HepG2 (cell line): ENCODE measurements around the gene TMEFF2. TPM values are rescaled to one million over a fixed set of nuclear protein-coding genes. Genes with fewer than 3 reads are reported as not detected.

Experiments
- ATAC-seq: fragments of 200-7000 bp; cut with Tn5 transposase; 3 replicates; pipeline ENCODE4 v1.9.1; 2020; ENCODE audit warnings: mild to moderate bottlenecking, moderate library complexity
- BruUV-seq: library from RNA; stranded (reverse); fragments of 400-500 nt; replicated peaks from 2 replicates; lab custom pipeline; 2021; lab: Mats Ljungman, UMichigan
- CTCF ChIA-PET: fragments of 300-600 bp; formaldehyde crosslinking; extraction: SDS; loops from one replicate; lab custom pipeline; 2021; ENCODE audit warnings: low total read pairs, inconsistent platforms, low intra/inter-chr PET ratio; lab: Yijun Ruan, JAX
- POLR2A ChIA-PET: fragments of 350-600 bp; sonication (Branson Sonifier 250); formaldehyde crosslinking; loops from one replicate; lab custom pipeline; 2020; ENCODE audit warnings: antibody characterized with exemption, inconsistent platforms; lab: Yijun Ruan, JAX
- DNase-seq: peaks from one replicate; pipeline ENCODE4 v3.0.0-alpha.2; 2015; ENCODE audit warnings: low spot score
- FAIRE-seq: peaks from 3 replicates; lab custom pipeline; 2011; peaks lifted over from hg19 to GRCh38; lab: Jason Lieb, UNC
- H2AFZ ChIP-seq: one replicate; pipeline ENCODE4 v1.6.1; 2011; ENCODE audit warnings: low read length, inconsistent platforms
- H3K27ac ChIP-seq: fragments of 300-600 bp; 3 replicates; pipeline ENCODE4 v1.8.0; 2011; ENCODE audit warnings: mixed run types, mild to moderate bottlenecking, mixed read lengths, low read length, inconsistent platforms; ENCODE audit not compliant: insufficient read depth; ENCODE audit errors: extremely low read length
- H3K27me3 ChIP-seq, 2 experiments: fragments of 200-600 bp in 1 of 2; 2 replicates in 1 of 2; 3 replicates in 1 of 2; pipeline versions ENCODE4 v1.6.0 to v1.8.0; 2011; ENCODE audit warnings: low read length in 2 of 2, mild to moderate bottlenecking in 2 of 2, moderate library complexity in 2 of 2, inconsistent platforms in 1 of 2; ENCODE audit not compliant: insufficient read depth in 2 of 2, control insufficient read depth in 1 of 2
- H3K36me3 ChIP-seq, 2 experiments: fragments of 200-600 bp in 1 of 2; replicated peaks in 1 of 2; 2 replicates in 1 of 2; 3 replicates in 1 of 2; pipeline versions ENCODE4 v1.5.1 to v1.8.0; 2011; ENCODE audit warnings: low read length in 2 of 2, inconsistent platforms in 1 of 2; ENCODE audit not compliant: insufficient read depth in 2 of 2, control insufficient read depth in 1 of 2
- H3K4me1 ChIP-seq: 2 replicates; pipeline ENCODE4 v1.5.1; 2012; ENCODE audit warnings: low read length, inconsistent platforms; ENCODE audit not compliant: insufficient read depth
- H3K4me2 ChIP-seq: 2 replicates; pipeline ENCODE4 v1.6.0; 2011; ENCODE audit warnings: low read depth, low read length, inconsistent platforms
- H3K4me3 ChIP-seq, 3 experiments: fragments of 200-600 bp in 1 of 3; sonication (generic), shearing (Covaris generic) in 1 of 3; replicated peaks in 1 of 3; 2 replicates each; pipeline ENCODE4 v1.5.1; 2011 to 2016; ENCODE audit warnings: low read length in 3 of 3, inconsistent platforms in 2 of 3, low read depth in 2 of 3, mild to moderate bottlenecking in 2 of 3, control low read depth in 1 of 3, mixed read lengths in 1 of 3; ENCODE audit not compliant: insufficient read depth in 1 of 3
- H3K79me2 ChIP-seq: one replicate; pipeline ENCODE4 v1.6.1; 2011; ENCODE audit warnings: low read length, inconsistent platforms; ENCODE audit not compliant: insufficient read depth
- H3K9ac ChIP-seq: 2 replicates; pipeline ENCODE4 v1.6.0; 2011; ENCODE audit warnings: mild to moderate bottlenecking, low read depth, low read length, inconsistent platforms; ENCODE audit not compliant: insufficient read depth
- H3K9me3 ChIP-seq: 2 replicates; pipeline ENCODE4 v1.5.1; 2012; ENCODE audit warnings: mild to moderate bottlenecking, low read length
- H4K20me1 ChIP-seq: 2 replicates; pipeline ENCODE4 v1.6.0; 2011; ENCODE audit warnings: inconsistent platforms, mild to moderate bottlenecking, low read length, moderate library complexity; ENCODE audit not compliant: insufficient read depth
- ASH2L ChIP-seq: fragments of 300-600, 200-600 bp; sonication (generic); IDR thresholded peaks from 2 replicates; pipeline ENCODE4 v1.7.0; 2017; ENCODE audit warnings: low read depth, mild to moderate bottlenecking, moderate library complexity, mixed read lengths, low read length; ENCODE audit not compliant: insufficient read length
- FOXJ3 ChIP-seq: sonication (generic); formaldehyde crosslinking; IDR thresholded peaks from 2 replicates; pipeline ENCODE4 v1.4.0; 2020; ENCODE audit warnings: missing genetic modification reagents, mild to moderate bottlenecking, borderline replicate concordance
- FOXK2 ChIP-seq: fragments of 450-650 bp; IDR thresholded peaks from 2 replicates; pipeline ENCODE4 v1.6.1; 2016
- KLF16 ChIP-seq, 2 experiments: sonication (generic) in 1 of 2; formaldehyde crosslinking in 1 of 2; IDR thresholded peaks; 2 replicates each; pipeline versions ENCODE4 v1.6.1 to v1.8.0; 2016 to 2023; ENCODE audit warnings: missing genetic modification reagents in 2 of 2, missing compliant biosample characterization in 1 of 2
- KLF6 ChIP-seq: IDR thresholded peaks from 2 replicates; pipeline ENCODE4 v1.8.0; 2016; ENCODE audit warnings: missing biosample characterization, missing genetic modification reagents
- SSRP1 ChIP-seq: IDR thresholded peaks from 2 replicates; pipeline ENCODE4 v1.6.1; 2016; ENCODE audit warnings: control low read depth
- ZIK1 ChIP-seq: sonication (generic); formaldehyde crosslinking; IDR thresholded peaks from 2 replicates; pipeline ENCODE4 v1.5.0; 2020; ENCODE audit warnings: mild to moderate bottlenecking, low read depth, missing genetic modification reagents, borderline replicate concordance
- ZNF460 ChIP-seq: sonication (generic); formaldehyde crosslinking; IDR thresholded peaks from 2 replicates; pipeline ENCODE4 v1.5.1; 2020; ENCODE audit warnings: missing genetic modification reagents, mild to moderate bottlenecking, borderline replicate concordance
- in situ Hi-C: cut with HindIII; loops from 2 replicates; pipeline ENCODE4 v1.10.0; 2017; ENCODE audit warnings: low pct_unique_long_range_greater_than_20kb; ENCODE audit not compliant: extremely low pct_ligation_motif_present
- intact Hi-C: fragments of 100-400 bp; cut with micrococcal nuclease; formaldehyde crosslinking; loops from one replicate; pipeline ENCODE4 v1.10.0; 2022; ENCODE audit not compliant: unreplicated experiment
- polyA plus RNA-seq, 8 experiments: library from polyadenylated mRNA; depleted of rRNA in 3 of 8; stranded (reverse) in 7 of 8; unstranded in 1 of 8; fragments of >200 nt; fragmentation: Illumina TruSeq in 4 of 8; extraction: Trizol in 4 of 8; gene quantifications; 2 replicates each; pipeline versions ENCODE4 v1.2.1 to v1.2.3, GENCODE V29; 2011 to 2016; ENCODE audit warnings: low read depth in 4 of 8, missing spikeins in 1 of 8, mixed read lengths in 1 of 8; ENCODE audit not compliant: insufficient read depth in 1 of 8
- total RNA-seq, 5 experiments: library from RNA; depleted of rRNA; stranded (reverse); fragments of >200 nt; fragmentation: Illumina TruSeq; extraction: Trizol; gene quantifications; 2 replicates each; pipeline ENCODE4 v1.2.3, GENCODE V29; 2016; ENCODE audit warnings: low read depth in 1 of 5
- TF ChIP-seq, protein P1 (sequence below): sonication (generic); formaldehyde crosslinking; IDR thresholded peaks from 2 replicates; pipeline ENCODE4 v1.9.0; 2021; ENCODE audit warnings: missing genetic modification reagents, mild to moderate bottlenecking, borderline replicate concordance
- TF ChIP-seq, protein P2 (sequence below): sonication (generic); formaldehyde crosslinking; IDR thresholded peaks from 2 replicates; pipeline ENCODE4 v1.4.0; 2020; ENCODE audit warnings: low read depth, missing genetic modification reagents
- TF ChIP-seq, protein P3 (sequence below): IDR thresholded peaks from 2 replicates; pipeline ENCODE4 v1.6.1; 2012; ENCODE audit warnings: low read depth, low read length, improper control_type of control experiment
- TF ChIP-seq, protein P4 (sequence below): sonication (generic); formaldehyde crosslinking; IDR thresholded peaks from 2 replicates; pipeline ENCODE4 v1.4.0; 2020; ENCODE audit warnings: missing genetic modification reagents
- TF ChIP-seq, protein P5 (sequence below): IDR thresholded peaks from 2 replicates; pipeline ENCODE4 v1.6.1; 2016; ENCODE audit warnings: low read depth, borderline replicate concordance

The TMEFF2 gene
- total and polyA plus RNA-seq, 2 of the 13 experiments (the other 11 are each of a cell fraction or from before 2014, with no cell fraction given), result not detected

DNA sequence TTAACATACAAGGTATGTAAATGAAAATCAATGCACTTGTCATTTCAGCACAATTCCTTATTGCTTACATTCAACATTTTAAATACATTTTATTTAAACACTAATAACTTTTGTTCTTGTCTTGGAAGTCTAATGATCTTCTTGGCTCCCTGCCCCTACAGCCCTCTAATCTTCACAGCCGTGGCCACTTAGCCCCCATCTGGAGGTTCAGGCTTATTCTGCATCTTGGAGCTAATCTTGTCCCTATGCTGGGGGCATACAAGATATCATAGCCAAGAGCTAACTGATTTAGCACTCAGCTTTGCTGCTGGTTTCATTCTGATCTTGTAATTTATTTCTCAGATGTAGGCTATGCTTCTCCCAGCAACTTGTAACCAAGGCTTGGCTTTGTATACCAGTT, 140.8 kb downstream of the TMEFF2 start (continued):
- TF ChIP-seq, protein P1, sequence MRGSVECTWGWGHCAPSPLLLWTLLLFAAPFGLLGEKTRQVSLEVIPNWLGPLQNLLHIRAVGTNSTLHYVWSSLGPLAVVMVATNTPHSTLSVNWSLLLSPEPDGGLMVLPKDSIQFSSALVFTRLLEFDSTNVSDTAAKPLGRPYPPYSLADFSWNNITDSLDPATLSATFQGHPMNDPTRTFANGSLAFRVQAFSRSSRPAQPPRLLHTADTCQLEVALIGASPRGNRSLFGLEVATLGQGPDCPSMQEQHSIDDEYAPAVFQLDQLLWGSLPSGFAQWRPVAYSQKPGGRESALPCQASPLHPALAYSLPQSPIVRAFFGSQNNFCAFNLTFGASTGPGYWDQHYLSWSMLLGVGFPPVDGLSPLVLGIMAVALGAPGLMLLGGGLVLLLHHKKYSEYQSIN, result no peak
- TF ChIP-seq ZIK1 (CRISPR knock-in tag) (no peak), KLF6 (CRISPR knock-in tag) (no peak)

DNA sequence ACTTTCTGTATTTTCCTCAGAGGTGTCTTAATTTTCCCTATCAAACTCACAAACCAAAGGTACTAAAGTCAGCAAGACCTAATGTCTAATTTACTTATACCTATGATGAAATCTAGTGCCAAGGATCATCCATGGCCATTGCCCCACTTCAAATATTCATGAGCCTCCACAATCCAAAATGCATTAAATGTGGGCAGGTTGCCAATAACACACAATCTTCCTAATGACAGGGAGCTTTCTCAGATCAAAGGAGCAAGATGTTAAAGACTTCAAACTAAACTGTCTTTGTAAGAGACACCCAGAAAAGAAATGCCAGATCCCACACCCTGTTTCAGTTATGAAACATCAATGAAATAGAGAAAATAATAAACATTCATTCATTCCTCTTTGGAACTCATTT, 143.2 kb downstream of the TMEFF2 start:
- DNase-seq, result no peak
- ATAC-seq, result no peak
- Histone ChIP-seq H3K79me2 (no peaks in the 10 kb centered on the region), H3K4me1 (no peaks in the 10 kb centered on the region), H3K27ac (no peak overlapping the region), H2AFZ (no peak overlapping the region), H3K36me3 (no peaks in the 10 kb centered on the region), H3K4me3 (no peak overlapping the region), H3K4me2 (no peak overlapping the region), H3K27me3 (no peaks in the 10 kb centered on the region), H3K9ac (no peak overlapping the region), H4K20me1 (no peaks in the 10 kb centered on the region), H3K9me3 (no peaks in the 10 kb centered on the region)
- intact Hi-C loops (no loop called here), in situ Hi-C loops (no loop called here)
- POLR2A ChIA-PET, result no interaction called here
- CTCF ChIA-PET, result no interaction called here
- no peak for FAIRE-seq
- BruUV-seq, result no TSS peak
- TF ChIP-seq, protein P2, sequence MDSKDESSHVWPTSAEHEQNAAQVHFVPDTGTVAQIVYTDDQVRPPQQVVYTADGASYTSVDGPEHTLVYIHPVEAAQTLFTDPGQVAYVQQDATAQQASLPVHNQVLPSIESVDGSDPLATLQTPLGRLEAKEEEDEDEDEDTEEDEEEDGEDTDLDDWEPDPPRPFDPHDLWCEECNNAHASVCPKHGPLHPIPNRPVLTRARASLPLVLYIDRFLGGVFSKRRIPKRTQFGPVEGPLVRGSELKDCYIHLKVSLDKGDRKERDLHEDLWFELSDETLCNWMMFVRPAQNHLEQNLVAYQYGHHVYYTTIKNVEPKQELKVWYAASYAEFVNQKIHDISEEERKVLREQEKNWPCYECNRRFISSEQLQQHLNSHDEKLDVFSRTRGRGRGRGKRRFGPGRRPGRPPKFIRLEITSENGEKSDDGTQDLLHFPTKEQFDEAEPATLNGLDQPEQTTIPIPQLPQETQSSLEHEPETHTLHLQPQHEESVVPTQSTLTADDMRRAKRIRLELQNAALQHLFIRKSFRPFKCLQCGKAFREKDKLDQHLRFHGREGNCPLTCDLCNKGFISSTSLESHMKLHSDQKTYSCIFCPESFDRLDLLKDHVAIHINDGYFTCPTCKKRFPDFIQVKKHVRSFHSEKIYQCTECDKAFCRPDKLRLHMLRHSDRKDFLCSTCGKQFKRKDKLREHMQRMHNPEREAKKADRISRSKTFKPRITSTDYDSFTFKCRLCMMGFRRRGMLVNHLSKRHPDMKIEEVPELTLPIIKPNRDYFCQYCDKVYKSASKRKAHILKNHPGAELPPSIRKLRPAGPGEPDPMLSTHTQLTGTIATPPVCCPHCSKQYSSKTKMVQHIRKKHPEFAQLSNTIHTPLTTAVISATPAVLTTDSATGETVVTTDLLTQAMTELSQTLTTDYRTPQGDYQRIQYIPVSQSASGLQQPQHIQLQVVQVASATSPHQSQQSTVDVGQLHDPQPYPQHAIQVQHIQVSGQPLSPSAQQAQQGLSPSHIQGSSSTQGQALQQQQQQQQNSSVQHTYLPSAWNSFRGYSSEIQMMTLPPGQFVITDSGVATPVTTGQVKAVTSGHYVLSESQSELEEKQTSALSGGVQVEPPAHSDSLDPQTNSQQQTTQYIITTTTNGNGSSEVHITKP, result no peak
- TF ChIP-seq, protein P3, sequence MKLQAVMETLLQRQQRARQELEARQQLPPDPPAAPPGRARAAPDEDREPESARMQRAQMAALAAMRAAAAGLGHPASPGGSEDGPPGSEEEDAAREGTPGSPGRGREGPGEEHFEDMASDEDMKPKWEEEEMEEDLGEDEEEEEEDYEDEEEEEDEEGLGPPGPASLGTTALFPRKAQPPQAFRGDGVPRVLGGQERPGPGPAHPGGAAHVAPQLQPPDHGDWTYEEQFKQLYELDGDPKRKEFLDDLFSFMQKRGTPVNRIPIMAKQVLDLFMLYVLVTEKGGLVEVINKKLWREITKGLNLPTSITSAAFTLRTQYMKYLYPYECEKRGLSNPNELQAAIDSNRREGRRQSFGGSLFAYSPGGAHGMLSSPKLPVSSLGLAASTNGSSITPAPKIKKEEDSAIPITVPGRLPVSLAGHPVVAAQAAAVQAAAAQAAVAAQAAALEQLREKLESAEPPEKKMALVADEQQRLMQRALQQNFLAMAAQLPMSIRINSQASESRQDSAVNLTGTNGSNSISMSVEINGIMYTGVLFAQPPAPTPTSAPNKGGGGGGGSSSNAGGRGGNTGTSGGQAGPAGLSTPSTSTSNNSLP, result no peak
- TF ChIP-seq, protein P4, sequence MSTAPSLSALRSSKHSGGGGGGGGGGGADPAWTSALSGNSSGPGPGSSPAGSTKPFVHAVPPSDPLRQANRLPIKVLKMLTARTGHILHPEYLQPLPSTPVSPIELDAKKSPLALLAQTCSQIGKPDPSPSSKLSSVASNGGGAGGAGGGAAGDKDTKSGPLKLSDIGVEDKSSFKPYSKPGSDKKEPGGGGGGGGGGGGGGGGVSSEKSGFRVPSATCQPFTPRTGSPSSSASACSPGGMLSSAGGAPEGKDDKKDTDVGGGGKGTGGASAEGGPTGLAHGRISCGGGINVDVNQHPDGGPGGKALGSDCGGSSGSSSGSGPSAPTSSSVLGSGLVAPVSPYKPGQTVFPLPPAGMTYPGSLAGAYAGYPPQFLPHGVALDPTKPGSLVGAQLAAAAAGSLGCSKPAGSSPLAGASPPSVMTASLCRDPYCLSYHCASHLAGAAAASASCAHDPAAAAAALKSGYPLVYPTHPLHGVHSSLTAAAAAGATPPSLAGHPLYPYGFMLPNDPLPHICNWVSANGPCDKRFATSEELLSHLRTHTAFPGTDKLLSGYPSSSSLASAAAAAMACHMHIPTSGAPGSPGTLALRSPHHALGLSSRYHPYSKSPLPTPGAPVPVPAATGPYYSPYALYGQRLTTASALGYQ (CRISPR knock-in tag), result no peak
- TF ChIP-seq, protein P1, result no peak
- TF ChIP-seq FOXJ3 (CRISPR knock-in tag) (no peak), SSRP1 (CRISPR knock-in tag) (no peak), KLF16 (CRISPR knock-in tag; IDR thresholded peaks at IDR 0.05) (no peak), ASH2L (no peak), FOXK2 (no peak), ZNF460 (CRISPR knock-in tag) (no peak)
- TF ChIP-seq, protein P5, sequence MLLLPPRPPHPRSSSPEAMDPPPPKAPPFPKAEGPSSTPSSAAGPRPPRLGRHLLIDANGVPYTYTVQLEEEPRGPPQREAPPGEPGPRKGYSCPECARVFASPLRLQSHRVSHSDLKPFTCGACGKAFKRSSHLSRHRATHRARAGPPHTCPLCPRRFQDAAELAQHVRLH (CRISPR knock-in tag), result no peak
